AG04450 (cell line): ENCODE data around the gene CNTNAP4. TPM values are rescaled to one million over a fixed set of nuclear protein-coding genes. Genes with fewer than 3 reads are reported as not detected.

ENCODE experiments used
- CTCF ChIA-PET: fragments of 300-600, 350-600 bp; formaldehyde crosslinking; extraction: SDS; loops from one replicate; lab custom pipeline; 2022; ENCODE audit warnings: antibody characterized with exemption, inconsistent platforms; lab: Charles Lee
- POLR2A ChIA-PET: fragments of 350-600 bp; formaldehyde crosslinking; extraction: SDS; loops from one replicate; lab custom pipeline; 2021; ENCODE audit warnings: antibody characterized with exemption, inconsistent platforms; lab: Yijun Ruan, JAX
- DNase-seq: peaks from one replicate; pipeline ENCODE4 v3.0.0-alpha.2; 2011; ENCODE audit warnings: low read depth, low spot score
- H3K27ac ChIP-seq: one replicate; pipeline ENCODE4 v1.5.1; 2012; ENCODE audit warnings: low read depth, low read length, control low read depth
- H3K27me3 ChIP-seq: one replicate; pipeline ENCODE4 v1.6.0; 2012; ENCODE audit warnings: low read length; ENCODE audit not compliant: control insufficient read depth, insufficient read depth
- H3K4me3 ChIP-seq: 2 replicates; pipeline ENCODE4 v1.5.1; 2011; ENCODE audit warnings: mild to moderate bottlenecking, low read depth, low read length, control low read depth
- H3K9me3 ChIP-seq: 2 replicates; pipeline ENCODE4 v1.5.1; 2012; ENCODE audit warnings: low read length; ENCODE audit not compliant: control insufficient read depth, insufficient read depth
- polyA minus RNA-seq: library from RNA; depleted of rRNA, polyadenylated mRNA; stranded (reverse); fragments of >200 nt; gene quantifications from 2 replicates; pipeline ENCODE4 v1.2.3, GENCODE V29; 2011; rRNA and poly(A)+ RNA removed
- polyA plus RNA-seq: library from polyadenylated mRNA; depleted of rRNA; stranded (reverse); fragments of >200 nt; gene quantifications from 2 replicates; pipeline ENCODE4 v1.2.3, GENCODE V29; 2011; rRNA removed
- TF ChIP-seq, protein P1 (sequence below): IDR thresholded peaks from 2 replicates; pipeline ENCODE4 v1.5.1; 2011; ENCODE audit warnings: low read depth, low read length, control low read depth, inconsistent platforms

CNTNAP4 gene
- polyA plus RNA-seq, result not detected in 2 replicates
- polyA minus RNA-seq, result not detected in 2 replicates

DNA sequence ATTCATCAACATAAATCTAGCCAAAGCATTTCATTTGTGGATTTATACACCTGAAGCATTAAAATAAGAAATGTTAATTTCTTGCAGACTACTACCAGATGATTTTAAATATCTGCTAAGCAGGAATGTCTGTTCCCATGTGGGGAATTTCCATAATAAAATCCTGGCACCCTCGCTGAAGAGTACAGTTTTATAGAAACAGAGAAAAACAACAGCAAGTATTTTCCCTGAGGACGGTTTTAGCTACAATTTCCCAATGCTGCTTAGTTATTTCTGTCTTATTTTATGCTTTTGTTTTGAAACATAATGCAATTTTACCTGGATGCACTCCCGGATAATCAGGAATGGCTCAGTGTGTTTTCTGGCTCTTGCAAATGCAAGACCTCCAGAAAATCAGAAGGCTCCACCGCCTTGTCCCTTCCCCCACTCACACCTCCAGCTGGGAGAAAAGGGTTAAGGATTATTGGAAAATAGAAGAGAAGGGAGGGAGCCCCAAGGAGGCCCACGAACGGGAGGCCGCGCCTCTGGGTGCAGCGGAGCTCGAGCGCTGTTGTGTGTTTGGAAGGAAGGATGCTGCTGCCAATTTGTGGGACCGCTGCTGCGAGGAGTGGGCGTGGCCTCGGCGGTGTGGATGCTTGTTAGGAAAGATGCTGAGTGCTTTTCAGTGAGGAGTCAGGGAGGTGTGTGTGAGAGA lies at the start of gene CNTNAP4:
Gene CNTNAP4 (plus strand): TSS at position 657 of the 694 bp plus-strand sequence. CDS start 262 bp downstream, outside the sequence.
- no peaks in the 10 kb centered on the region for H3K9me3 ChIP-seq
- TF ChIP-seq, protein P1, sequence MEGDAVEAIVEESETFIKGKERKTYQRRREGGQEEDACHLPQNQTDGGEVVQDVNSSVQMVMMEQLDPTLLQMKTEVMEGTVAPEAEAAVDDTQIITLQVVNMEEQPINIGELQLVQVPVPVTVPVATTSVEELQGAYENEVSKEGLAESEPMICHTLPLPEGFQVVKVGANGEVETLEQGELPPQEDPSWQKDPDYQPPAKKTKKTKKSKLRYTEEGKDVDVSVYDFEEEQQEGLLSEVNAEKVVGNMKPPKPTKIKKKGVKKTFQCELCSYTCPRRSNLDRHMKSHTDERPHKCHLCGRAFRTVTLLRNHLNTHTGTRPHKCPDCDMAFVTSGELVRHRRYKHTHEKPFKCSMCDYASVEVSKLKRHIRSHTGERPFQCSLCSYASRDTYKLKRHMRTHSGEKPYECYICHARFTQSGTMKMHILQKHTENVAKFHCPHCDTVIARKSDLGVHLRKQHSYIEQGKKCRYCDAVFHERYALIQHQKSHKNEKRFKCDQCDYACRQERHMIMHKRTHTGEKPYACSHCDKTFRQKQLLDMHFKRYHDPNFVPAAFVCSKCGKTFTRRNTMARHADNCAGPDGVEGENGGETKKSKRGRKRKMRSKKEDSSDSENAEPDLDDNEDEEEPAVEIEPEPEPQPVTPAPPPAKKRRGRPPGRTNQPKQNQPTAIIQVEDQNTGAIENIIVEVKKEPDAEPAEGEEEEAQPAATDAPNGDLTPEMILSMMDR, result no peak
- no peaks in the 10 kb centered on the region for H3K27me3 ChIP-seq
- no peak within 1 kb of the TSS for H3K4me3 ChIP-seq
- DNase-seq, result no peak
- ChIA-PET POLR2A (interaction anchor here (0.6 kb wide), 1 partner anchor 343 kb away, joined by 9 read pairs; no protein-coding TSS in a partner anchor), CTCF (interaction anchor here (0.9 kb wide), 1 partner anchor 11 kb away, joined by 5 read pairs; no protein-coding TSS in a partner anchor)
- no peak within 1 kb of the TSS for H3K27ac ChIP-seq

DNA sequence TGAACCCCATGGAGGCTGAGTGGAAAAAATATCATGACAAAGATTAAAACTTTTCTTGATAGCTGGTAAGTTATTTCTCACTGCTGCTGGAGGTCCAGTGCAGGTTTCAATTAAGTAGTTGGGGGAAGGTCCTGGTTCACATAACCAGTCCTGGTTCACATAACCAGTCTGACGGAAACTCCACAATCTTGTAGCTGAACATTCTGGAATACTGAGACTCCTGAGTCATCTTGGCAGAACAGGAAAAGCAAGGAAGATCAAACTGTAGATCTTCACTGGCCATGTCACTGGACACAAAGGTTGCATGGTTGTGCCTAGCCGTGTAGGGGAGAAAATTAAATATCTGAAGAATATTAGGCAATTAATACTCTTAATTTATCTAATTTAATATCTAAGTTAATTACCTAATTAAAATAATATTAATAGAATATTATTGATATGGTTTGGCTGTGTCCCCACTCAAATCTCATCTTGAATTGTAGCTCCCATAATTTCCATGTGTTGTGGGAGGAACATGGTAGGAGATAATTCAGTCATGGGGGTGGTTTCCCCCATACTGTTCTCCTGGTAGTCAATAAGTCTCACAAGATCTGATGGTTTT lies 48.6 kb upstream of the CNTNAP4 start:
- Histone ChIP-seq H3K9me3 (peaks cover 7% of the 10 kb centered on the region; the same call in 1 of the 2 replicates), H3K27ac (no peak overlapping the region), H3K4me3 (no peak overlapping the region), H3K27me3 (no peaks in the 10 kb centered on the region)
- POLR2A ChIA-PET, result no interaction called here
- TF ChIP-seq, protein P1, result no peak
- CTCF ChIA-PET, result no interaction called here
- DNase-seq, result no peak

DNA sequence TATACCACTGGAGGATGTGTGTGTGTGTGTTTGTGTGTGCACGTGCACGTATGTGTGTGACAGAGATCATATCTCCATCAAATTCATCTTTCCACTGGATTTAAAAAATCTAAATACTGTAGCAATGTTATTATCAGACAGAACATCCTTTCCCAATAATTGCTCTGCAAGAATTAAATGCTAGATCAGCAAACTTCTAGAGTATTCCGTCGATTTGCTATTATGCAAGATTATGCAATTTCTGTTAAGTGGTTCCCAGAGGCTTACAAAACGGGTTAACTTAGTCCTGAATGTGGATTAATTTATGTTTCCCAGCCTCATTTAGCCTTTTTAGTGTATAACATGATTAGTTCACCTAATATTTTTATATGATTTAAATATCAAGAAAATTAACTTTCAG lies 44.5 kb upstream of the CNTNAP4 start:
- POLR2A ChIA-PET, result no interaction called here
- Histone ChIP-seq H3K27ac (no peak overlapping the region), H3K9me3 (peaks cover 11% of the 10 kb centered on the region; the same call in 1 of the 2 replicates), H3K4me3 (no peak overlapping the region), H3K27me3 (no peaks in the 10 kb centered on the region)
- no peak for DNase-seq
- CTCF ChIA-PET, result no interaction called here
- TF ChIP-seq, protein P1, result no peak

- no peaks in the 10 kb centered on the region for H3K27me3 ChIP-seq
- ChIA-PET POLR2A (no interaction called here), CTCF (no interaction called here)
- TF ChIP-seq, protein P1, result no peak
- no peak for DNase-seq
- H3K9me3 ChIP-seq, result peaks cover 7% of the 10 kb centered on the region; the same call in 1 of the 2 replicates
- H3K4me3 ChIP-seq, result no peak overlapping the region
- no peak overlapping the region for H3K27ac ChIP-seq
Observed at GRCh38 chr16:76235025-76235424, 42.2 kb upstream of the CNTNAP4 start.

DNA sequence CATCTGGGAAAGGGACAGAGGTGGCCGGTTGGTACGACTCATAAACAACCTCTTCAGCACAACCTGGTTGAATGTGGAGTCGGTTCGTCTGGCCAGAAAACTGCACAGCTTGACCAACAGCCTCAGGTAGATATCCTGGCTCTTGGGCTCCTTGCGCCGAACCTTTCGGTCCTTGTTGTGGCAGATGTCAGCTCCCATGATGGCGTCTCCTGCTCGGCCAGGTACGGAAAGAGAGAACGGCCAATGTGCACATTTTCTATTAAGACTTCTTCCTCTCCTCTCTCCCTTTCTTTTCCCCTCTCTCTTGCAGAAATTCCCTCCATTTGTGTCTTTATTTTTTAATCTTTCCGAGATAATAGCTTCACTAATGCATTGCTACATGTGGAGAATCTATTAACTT lies 41.8 kb upstream of the CNTNAP4 start:
- Histone ChIP-seq H3K27ac (no peak overlapping the region), H3K27me3 (no peaks in the 10 kb centered on the region), H3K9me3 (peaks cover 7% of the 10 kb centered on the region; the same call in 1 of the 2 replicates), H3K4me3 (no peak overlapping the region)
- DNase-seq, result no peak
- TF ChIP-seq, protein P1, result no peak
- ChIA-PET POLR2A (no interaction called here), CTCF (no interaction called here)
